ENCODE data around the gene VPS33A.

VPS33A gene

GRCh38 chr12:122266230-122266901 is at the start of gene VPS33A:
Gene VPS33A, minus strand, starts transcription at chr12:122266494. Its CDS starts 86 bp downstream, at chr12:122266408.
- Histone ChIP-seq H3K27me3 (ENCODE audit: control insufficient read depth, insufficient read depth, low read length) (no peaks in the 10 kb centered on the region), H3K4me3 (ENCODE audit: low read length) (peak within 1 kb of the TSS; percentile 99), H3K4me1 (ENCODE audit: control insufficient read depth, insufficient read depth, low read length) (peaks cover 4% of the 10 kb centered on the region), H3K27ac (ENCODE audit: low read depth, low read length) (peak within 1 kb of the TSS; percentile 91), H3K36me3 (ENCODE audit: control insufficient read depth, insufficient read depth, low read length) (peaks cover 2% of the 10 kb centered on the region), H3K9ac (ENCODE audit: low read length) (peak within 1 kb of the TSS; percentile 82)

- H3K27ac ChIP-seq (ENCODE audit: low read depth, low read length) = no peak overlapping the region
- no peaks in the 10 kb centered on the region for H3K27me3 ChIP-seq (ENCODE audit: control insufficient read depth, insufficient read depth, low read length)
- no peak overlapping the region for H3K9ac ChIP-seq (ENCODE audit: low read length)
- peaks cover 20% of the 10 kb centered on the region for H3K36me3 ChIP-seq (ENCODE audit: control insufficient read depth, insufficient read depth, low read length)
- H3K4me3 ChIP-seq (ENCODE audit: low read length) = no peak overlapping the region
- H3K4me1 ChIP-seq (ENCODE audit: control insufficient read depth, insufficient read depth, low read length) = no peaks in the 10 kb centered on the region
These were observed 46.6 kb upstream of the VPS33A start for GRCh38 chr12:122312926-122313325.

GRCh38 chr12:122311696-122312095 is 45.4 kb upstream of the VPS33A start:
- no peak overlapping the region for H3K4me3 ChIP-seq (ENCODE audit: low read length)
- peaks cover 17% of the 10 kb centered on the region for H3K36me3 ChIP-seq (ENCODE audit: control insufficient read depth, insufficient read depth, low read length)
- no peak overlapping the region for H3K9ac ChIP-seq (ENCODE audit: low read length)
- no peaks in the 10 kb centered on the region for H3K27me3 ChIP-seq (ENCODE audit: control insufficient read depth, insufficient read depth, low read length)
- H3K27ac ChIP-seq (ENCODE audit: low read depth, low read length) = no peak overlapping the region
- H3K4me1 ChIP-seq (ENCODE audit: control insufficient read depth, insufficient read depth, low read length) = no peaks in the 10 kb centered on the region

- no peaks in the 10 kb centered on the region for H3K27me3 ChIP-seq (ENCODE audit: control insufficient read depth, insufficient read depth, low read length)
- no peak overlapping the region for H3K4me3 ChIP-seq (ENCODE audit: low read length)
- H3K4me1 ChIP-seq (ENCODE audit: control insufficient read depth, insufficient read depth, low read length) = no peaks in the 10 kb centered on the region
- no peak overlapping the region for H3K9ac ChIP-seq (ENCODE audit: low read length)
- peaks cover 19% of the 10 kb centered on the region for H3K36me3 ChIP-seq (ENCODE audit: control insufficient read depth, insufficient read depth, low read length)
- H3K27ac ChIP-seq (ENCODE audit: low read depth, low read length) = no peak overlapping the region
These were observed 44.5 kb upstream of the VPS33A start for GRCh38 chr12:122310626-122311333.

GRCh38 chr12:122309564-122310121 is 43.3 kb upstream of the VPS33A start:
- Histone ChIP-seq H3K27me3 (ENCODE audit: control insufficient read depth, insufficient read depth, low read length) (no peaks in the 10 kb centered on the region), H3K27ac (ENCODE audit: low read depth, low read length) (no peak overlapping the region), H3K4me1 (ENCODE audit: control insufficient read depth, insufficient read depth, low read length) (no peaks in the 10 kb centered on the region), H3K9ac (ENCODE audit: low read length) (no peak overlapping the region), H3K36me3 (ENCODE audit: control insufficient read depth, insufficient read depth, low read length) (peaks cover 21% of the 10 kb centered on the region), H3K4me3 (ENCODE audit: low read length) (no peak overlapping the region)

- Histone ChIP-seq H3K27ac (ENCODE audit: low read depth, low read length) (no peak overlapping the region), H3K4me1 (ENCODE audit: control insufficient read depth, insufficient read depth, low read length) (no peaks in the 10 kb centered on the region), H3K27me3 (ENCODE audit: control insufficient read depth, insufficient read depth, low read length) (no peaks in the 10 kb centered on the region), H3K4me3 (ENCODE audit: low read length) (no peak overlapping the region), H3K9ac (ENCODE audit: low read length) (no peak overlapping the region), H3K36me3 (ENCODE audit: control insufficient read depth, insufficient read depth, low read length) (peaks cover 21% of the 10 kb centered on the region)
These were observed 42.5 kb upstream of the VPS33A start for GRCh38 chr12:122308811-122309210.

- Histone ChIP-seq H3K9ac (ENCODE audit: low read length) (no peak overlapping the region), H3K36me3 (ENCODE audit: control insufficient read depth, insufficient read depth, low read length) (peaks cover 18% of the 10 kb centered on the region), H3K4me1 (ENCODE audit: control insufficient read depth, insufficient read depth, low read length) (no peaks in the 10 kb centered on the region), H3K27me3 (ENCODE audit: control insufficient read depth, insufficient read depth, low read length) (no peaks in the 10 kb centered on the region), H3K4me3 (ENCODE audit: low read length) (no peak overlapping the region), H3K27ac (ENCODE audit: low read depth, low read length) (no peak overlapping the region)
These were observed 40.1 kb upstream of the VPS33A start for GRCh38 chr12:122306407-122306806.

GRCh38 chr12:122304924-122305323 is 38.6 kb upstream of the VPS33A start:
- Histone ChIP-seq H3K27ac (ENCODE audit: low read depth, low read length) (no peak overlapping the region), H3K36me3 (ENCODE audit: control insufficient read depth, insufficient read depth, low read length) (peaks cover 15% of the 10 kb centered on the region), H3K27me3 (ENCODE audit: control insufficient read depth, insufficient read depth, low read length) (no peaks in the 10 kb centered on the region), H3K9ac (ENCODE audit: low read length) (no peak overlapping the region), H3K4me3 (ENCODE audit: low read length) (no peak overlapping the region), H3K4me1 (ENCODE audit: control insufficient read depth, insufficient read depth, low read length) (no peaks in the 10 kb centered on the region)

GRCh38 chr12:122303068-122303467 is 36.8 kb upstream of the VPS33A start:
- Histone ChIP-seq H3K9ac (ENCODE audit: low read length) (no peak overlapping the region), H3K4me3 (ENCODE audit: low read length) (no peak overlapping the region), H3K36me3 (ENCODE audit: control insufficient read depth, insufficient read depth, low read length) (peaks cover 9% of the 10 kb centered on the region), H3K4me1 (ENCODE audit: control insufficient read depth, insufficient read depth, low read length) (no peaks in the 10 kb centered on the region), H3K27me3 (ENCODE audit: control insufficient read depth, insufficient read depth, low read length) (no peaks in the 10 kb centered on the region), H3K27ac (ENCODE audit: low read depth, low read length) (no peak overlapping the region)

GRCh38 chr12:122298071-122298748 is 31.9 kb upstream of the VPS33A start:
- H3K36me3 ChIP-seq (ENCODE audit: control insufficient read depth, insufficient read depth, low read length) = peaks cover 4% of the 10 kb centered on the region
- H3K27me3 ChIP-seq (ENCODE audit: control insufficient read depth, insufficient read depth, low read length) = no peaks in the 10 kb centered on the region
- no peaks in the 10 kb centered on the region for H3K4me1 ChIP-seq (ENCODE audit: control insufficient read depth, insufficient read depth, low read length)
- H3K9ac ChIP-seq (ENCODE audit: low read length) = no peak overlapping the region
- no peak overlapping the region for H3K27ac ChIP-seq (ENCODE audit: low read depth, low read length)
- no peak overlapping the region for H3K4me3 ChIP-seq (ENCODE audit: low read length)

- no peak overlapping the region for H3K9ac ChIP-seq (ENCODE audit: low read length)
- no peak overlapping the region for H3K4me3 ChIP-seq (ENCODE audit: low read length)
- H3K27me3 ChIP-seq (ENCODE audit: control insufficient read depth, insufficient read depth, low read length) = no peaks in the 10 kb centered on the region
- H3K4me1 ChIP-seq (ENCODE audit: control insufficient read depth, insufficient read depth, low read length) = no peaks in the 10 kb centered on the region
- peaks cover 4% of the 10 kb centered on the region for H3K36me3 ChIP-seq (ENCODE audit: control insufficient read depth, insufficient read depth, low read length)
- H3K27ac ChIP-seq (ENCODE audit: low read depth, low read length) = no peak overlapping the region
These were observed 31.2 kb upstream of the VPS33A start for GRCh38 chr12:122297494-122297893.

GRCh38 chr12:122295877-122296276 is 29.6 kb upstream of the VPS33A start:
- no peak overlapping the region for H3K27ac ChIP-seq (ENCODE audit: low read depth, low read length)

More at GRCh38 chr12:122295877-122296276, 29.6 kb upstream of the VPS33A start:
- no peaks in the 10 kb centered on the region for H3K4me1 ChIP-seq (ENCODE audit: control insufficient read depth, insufficient read depth, low read length)
- no peak overlapping the region for H3K4me3 ChIP-seq (ENCODE audit: low read length)
- H3K36me3 ChIP-seq (ENCODE audit: control insufficient read depth, insufficient read depth, low read length) = peaks cover 4% of the 10 kb centered on the region
- H3K9ac ChIP-seq (ENCODE audit: low read length) = no peak overlapping the region
- no peaks in the 10 kb centered on the region for H3K27me3 ChIP-seq (ENCODE audit: control insufficient read depth, insufficient read depth, low read length)

Data from rectal smooth muscle tissue (tissue), 1 donor.